HG03196 (cell line): ENCODE measurements around the gene GLB1L2.

Source experiments
- ATAC-seq: cut with Tn5 transposase; IDR thresholded peaks from one replicate; pipeline ENCODE4 v1.9.1; 2021; ENCODE audit not compliant: unreplicated experiment

The GLB1L2 gene

DNA sequence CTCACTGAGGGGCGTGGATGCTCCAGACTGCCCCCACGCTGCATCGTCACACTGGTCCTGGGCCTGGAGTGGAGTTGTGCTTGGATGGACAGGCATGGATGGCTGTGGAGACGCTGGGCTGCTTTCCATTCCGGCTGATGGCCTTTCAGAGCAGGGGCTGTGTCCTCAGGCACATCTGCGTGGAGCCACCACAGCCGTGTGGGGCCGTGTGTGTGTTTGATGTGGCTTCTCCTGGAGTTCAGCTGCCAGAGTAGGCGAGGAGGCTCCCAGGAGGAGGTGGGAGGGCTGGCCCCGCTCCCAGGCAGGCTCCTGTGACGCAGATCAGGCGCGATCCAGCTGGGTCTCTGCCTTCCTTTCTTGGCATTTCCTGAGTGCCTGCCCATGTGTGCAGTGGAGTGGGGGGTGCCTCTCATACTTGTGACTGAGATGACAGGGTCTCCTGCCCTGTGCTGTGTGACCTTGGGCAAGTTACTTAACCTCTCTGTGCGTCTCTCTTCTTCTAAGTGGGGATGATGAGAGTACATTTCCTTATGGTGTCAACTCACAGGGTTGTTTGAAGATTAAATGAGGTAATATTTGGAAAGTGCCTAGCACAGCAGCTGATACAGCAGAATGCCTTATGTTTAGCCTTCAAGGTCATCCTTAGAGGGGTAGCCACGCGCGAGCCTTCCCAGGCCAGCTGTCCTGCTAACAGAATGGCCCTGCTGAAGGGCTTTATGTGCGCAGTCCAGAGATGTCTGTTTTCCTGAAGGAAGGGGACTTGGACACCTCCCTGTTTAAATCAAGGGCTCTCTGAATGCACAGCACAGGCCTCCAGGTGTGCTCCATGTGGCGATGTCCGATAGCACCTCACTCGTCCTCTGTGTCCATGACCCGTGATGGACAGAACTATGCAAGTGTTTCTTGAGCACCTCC, 33.5 kb downstream of the GLB1L2 start:
- no peak for ATAC-seq

DNA sequence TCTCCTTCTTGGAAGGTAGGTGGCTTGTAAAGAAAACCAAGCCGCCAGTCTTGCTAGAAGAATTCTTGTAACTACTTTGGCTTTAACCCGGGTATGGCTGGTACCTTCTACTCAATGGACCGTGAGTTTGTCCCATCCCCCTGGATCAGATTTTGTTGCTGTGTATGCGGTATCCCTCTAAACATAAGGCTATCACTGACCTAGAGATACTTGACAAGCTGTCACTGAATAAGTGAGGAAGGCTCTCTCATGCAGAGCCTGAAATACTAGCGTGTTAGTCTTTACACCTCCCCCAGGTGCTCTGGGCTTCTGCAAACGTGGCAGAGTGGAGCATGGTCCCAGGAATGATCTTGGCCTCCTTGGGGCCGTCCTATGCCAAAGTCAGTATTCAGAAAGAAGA, 34.5 kb downstream of the GLB1L2 start:
- ATAC-seq, result no peak

DNA sequence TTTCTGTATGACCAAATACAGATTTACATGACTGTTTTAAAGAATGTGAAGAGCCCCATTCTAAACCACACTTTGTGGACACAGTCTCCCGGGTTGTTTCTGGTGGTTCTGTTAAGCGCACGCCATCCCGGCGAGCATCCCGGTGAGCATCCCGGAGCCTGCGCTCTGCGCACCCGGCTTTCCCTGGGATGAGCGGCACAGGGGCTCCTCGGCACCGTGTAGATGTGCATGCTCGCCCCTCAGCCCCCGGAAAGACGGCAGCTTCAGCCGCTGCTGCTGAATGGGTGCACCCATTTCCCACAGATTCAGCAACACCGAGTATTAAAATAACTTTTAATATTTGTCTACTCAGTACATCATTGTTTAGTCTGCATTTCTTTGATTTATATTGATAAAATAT, 36.0 kb downstream of the GLB1L2 start:
- ATAC-seq, result no peak

DNA sequence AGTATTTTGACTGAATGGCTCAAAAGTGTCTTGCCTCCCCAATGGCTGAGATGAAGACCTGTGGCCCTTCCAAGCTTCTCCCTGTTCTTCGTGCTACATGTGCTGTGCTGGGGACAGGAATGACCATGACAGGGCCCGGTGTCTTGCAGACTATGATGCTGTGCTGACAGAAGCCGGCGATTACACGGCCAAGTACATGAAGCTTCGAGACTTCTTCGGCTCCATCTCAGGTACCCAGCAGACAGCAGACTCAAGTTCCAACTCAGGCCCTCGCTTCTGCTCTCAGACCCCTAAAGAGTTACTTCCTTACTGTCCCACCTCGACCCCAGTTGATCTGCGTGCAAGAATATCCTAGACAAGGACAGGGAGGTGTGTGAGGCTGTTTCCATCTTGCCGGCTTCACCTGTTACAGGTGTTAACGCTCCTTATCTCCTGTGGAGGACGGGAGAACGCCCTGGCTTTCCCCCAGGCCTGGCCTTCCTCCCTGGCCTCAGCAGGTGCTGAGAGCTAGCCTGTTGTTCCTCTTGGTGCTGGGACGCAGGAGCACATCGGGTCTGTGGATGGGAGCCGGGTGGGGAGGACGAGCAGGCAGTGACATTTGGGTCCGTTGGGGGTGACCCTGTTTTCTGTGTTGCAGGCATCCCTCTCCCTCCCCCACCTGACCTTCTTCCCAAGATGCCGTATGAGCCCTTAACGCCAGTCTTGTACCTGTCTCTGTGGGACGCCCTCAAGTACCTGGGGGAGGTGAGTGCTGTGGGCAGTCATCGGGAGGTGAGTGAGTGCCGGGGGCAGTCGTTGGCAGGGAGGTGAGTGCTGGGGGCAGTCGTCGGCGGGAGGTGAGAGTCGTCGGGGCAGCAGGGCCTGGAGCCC, 38.1 kb downstream of the GLB1L2 start:
- no peak for ATAC-seq

DNA sequence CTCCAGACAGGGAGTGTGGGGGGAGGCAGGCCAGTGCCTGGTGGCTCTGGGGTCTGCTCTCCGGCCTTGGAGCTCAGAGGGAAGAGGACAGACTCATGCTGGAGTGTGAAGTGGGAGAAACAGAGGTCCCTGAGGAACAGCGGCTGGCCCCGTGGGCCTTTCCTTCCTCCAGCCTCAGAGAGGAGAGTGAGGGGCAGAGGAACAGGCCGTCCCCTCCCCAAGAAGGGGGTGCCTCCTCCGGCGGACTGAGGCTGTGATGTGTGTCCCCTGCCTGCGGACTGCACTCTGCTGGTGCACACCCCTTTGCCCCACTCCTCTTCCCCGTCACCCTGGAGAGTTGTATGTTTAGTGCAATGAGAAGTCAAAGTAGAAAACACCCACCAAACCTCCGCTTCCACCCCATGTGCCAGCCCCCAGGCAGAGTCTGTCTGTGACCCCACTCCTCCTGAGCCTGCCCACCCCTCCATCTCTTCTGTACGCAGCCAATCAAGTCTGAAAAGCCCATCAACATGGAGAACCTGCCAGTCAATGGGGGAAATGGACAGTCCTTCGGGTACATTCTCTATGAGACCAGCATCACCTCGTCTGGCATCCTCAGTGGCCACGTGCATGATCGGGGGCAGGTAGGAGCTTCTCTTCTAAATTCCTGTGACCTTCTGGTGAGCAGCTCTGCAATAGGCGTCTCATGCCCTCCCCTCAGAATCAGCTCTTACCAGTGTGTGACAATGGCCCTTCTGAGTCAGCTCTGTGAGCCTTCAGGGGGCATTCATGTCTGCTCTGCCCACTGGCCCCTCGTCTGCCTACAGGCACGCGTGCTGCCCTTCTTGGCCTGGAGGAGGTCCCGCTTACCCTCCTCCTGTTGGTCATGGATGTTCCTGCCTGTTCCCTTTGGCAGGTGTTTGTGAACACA, 39.0 kb downstream of the GLB1L2 start:
- ATAC-seq, result no peak

DNA sequence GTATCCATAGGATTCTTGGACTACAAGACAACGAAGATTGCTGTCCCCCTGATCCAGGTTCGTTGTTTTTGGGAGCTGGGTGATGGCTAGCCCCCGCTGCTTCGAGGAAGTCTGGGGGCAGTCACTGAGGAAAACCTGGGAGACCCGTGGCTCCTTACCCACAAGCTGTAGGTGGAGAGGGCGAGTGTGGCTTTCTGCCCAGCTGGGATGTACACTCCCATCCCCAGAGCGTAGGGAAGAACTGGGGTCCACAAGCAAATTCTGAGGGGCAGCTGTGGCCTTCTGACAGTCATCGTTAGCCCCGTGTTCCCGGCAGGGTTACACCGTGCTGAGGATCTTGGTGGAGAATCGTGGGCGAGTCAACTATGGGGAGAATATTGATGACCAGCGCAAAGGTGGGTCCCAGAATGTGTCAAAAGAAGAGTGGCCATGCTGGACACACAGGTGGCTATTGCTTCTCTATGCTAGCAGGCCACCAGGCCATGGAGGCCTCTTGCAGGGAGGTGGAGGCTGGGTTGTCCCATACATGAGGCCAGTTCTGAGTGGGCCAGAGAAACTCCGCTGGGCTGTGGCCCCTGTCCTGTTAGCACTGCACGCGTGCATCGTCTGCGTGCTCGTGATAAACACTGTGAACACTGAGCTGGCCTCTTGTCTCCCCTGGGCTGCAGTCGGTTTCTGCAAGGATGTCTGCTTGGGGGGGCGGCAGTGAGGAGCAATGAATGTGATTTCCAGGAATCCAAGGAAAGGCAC, 39.8 kb downstream of the GLB1L2 start:
- no peak for ATAC-seq

DNA sequence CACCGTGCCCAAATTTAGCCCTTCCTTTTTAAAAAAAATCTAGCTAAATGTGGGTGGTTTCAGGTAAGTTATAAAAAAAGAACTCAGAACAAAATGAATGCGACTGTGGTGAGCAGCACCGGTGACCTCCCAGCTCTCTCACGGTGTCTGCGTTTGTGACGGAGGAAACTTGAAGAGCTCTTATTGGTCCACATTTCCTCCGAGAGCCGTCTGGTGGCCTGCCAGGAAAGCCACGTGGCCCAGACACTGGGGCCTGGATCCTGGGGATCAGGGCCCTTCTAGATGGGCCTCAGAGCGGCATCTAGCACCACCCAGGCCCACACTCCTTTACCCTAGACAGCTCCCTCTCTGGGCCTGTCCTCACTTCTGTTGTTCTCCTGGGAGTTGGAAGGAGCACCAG, 40.7 kb downstream of the GLB1L2 start:
- ATAC-seq, result no peak

DNA sequence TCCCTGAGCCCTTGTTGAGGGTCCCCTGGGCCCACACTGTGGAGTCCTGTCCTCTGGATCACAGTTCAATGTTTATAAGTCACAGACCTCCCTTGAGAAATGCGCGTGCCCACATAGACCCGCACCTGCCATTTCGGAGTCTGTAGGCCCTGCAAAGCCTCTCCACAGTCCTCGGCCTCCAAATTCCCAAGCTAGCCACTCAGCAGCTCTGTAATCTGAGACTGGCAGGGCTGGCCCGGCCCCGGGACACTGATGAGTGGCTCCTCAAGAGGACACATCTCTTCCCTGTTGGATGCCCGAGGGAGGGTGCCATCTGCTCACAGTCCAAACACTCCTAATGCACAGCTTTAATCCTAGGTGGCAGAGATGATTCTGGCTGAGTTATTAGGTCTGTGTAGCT, 41.2 kb downstream of the GLB1L2 start:
- ATAC-seq, result no peak

DNA sequence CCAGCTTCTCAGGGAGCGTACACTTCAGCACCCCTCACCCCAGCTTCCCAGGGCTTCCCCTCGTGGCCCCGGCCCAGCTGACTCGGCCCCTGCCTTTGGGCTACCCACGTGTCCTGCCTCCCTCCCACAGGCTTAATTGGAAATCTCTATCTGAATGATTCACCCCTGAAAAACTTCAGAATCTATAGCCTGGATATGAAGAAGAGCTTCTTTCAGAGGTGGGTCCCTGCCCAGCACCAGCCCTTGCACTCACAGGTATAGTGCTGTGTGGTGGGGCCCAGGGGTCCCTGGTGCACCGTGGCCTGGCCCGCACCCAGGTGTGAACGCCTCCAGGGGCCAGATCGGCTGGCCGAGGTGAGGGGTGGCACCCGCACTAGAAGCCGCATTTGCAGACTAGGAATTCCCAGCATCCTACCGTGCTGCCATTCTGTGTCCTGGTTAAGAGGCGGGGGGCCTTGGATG, 41.8 kb downstream of the GLB1L2 start:
- no peak for ATAC-seq

DNA sequence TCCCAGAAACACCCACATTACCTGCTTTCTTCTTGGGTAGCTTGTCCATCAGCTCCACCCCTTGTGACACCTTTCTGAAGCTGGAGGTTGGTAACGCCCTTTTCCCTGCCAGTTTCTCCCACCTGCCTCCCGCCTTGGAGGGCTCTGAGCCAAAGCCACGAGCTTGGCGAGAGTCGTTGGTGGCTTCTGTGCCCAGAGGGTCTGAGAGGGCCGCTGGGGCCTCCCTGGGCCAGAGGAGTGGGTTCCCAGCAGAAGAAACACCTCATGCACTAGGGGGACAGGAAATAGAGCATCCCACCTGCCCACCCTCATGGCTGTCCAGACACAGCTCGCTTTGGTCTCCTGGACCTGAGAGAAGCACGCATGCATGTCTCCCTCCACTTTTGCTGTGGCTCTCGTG, 42.4 kb downstream of the GLB1L2 start:
- ATAC-seq, result no peak

DNA sequence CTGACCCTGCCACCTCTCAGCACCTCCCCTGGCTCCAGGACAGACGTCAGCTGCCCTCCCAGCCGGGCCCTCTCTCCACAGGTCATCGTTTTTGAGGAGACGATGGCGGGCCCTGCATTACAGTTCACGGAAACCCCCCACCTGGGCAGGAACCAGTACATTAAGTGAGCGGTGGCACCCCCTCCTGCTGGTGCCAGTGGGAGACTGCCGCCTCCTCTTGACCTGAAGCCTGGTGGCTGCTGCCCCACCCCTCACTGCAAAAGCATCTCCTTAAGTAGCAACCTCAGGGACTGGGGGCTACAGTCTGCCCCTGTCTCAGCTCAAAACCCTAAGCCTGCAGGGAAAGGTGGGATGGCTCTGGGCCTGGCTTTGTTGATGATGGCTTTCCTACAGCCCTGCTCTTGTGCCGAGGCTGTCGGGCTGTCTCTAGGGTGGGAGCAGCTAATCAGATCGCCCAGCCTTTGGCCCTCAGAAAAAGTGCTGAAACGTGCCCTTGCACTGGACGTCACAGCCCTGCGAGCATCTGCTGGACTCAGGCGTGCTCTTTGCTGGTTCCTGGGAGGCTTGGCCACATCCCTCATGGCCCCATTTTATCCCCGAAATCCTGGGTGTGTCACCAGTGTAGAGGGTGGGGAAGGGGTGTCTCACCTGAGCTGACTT, 43.2 kb downstream of the GLB1L2 start:
- ATAC-seq, result no peak

DNA sequence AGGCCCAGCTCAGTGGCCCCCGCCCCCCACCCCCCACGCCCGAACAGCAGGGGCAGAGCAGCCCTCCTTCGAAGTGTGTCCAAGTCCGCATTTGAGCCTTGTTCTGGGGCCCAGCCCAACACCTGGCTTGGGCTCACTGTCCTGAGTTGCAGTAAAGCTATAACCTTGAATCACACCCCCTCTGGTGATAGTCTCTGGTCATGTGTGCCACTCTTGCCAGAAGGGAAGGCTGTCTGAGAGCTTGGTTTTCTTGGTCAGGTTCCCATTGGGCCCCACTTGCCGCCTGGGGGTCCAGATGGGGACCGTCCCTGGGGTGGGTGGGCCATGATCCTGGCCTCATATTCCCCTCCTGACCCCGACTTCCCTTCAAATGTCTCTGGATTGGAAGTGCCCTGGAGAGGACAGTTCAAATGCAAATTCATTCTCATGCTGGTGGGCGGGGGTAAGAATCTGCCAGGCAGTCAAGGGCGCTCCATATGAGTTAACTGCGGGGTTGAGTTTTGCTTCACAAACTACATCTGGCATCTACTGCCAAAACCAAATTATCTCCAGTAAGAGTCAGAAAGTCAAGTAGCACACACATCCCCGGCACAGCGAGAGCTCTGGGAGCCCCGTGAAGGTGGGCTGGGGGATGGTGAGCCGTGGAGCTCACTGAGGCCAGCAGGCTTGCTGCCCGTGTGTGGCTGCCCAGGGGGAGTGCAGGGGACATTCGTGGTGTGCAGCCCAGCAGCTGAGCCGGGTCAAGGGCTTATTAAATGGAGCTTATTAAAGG, 44.5 kb downstream of the GLB1L2 start:
- no peak for ATAC-seq

DNA sequence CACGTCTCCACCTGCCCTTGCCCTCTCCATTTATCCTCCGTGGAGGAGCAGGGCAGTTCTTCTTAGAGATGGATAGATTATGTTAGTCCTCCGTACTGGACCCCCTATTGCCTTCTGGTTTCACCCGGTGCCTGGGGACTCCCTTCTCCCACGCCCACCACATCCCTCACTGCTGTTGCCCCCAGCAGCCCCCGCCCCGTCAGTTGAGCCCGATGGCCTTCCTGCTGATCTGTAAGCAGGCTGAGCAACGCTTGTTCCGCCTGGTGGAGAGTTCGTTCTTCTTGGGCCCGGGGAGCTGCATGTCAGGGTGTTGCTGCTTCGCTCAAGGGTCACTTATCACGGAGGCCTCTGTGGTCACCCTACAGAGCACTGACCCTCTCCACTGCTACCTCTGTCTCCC, 46.1 kb downstream of the GLB1L2 start:
- no peak for ATAC-seq

DNA sequence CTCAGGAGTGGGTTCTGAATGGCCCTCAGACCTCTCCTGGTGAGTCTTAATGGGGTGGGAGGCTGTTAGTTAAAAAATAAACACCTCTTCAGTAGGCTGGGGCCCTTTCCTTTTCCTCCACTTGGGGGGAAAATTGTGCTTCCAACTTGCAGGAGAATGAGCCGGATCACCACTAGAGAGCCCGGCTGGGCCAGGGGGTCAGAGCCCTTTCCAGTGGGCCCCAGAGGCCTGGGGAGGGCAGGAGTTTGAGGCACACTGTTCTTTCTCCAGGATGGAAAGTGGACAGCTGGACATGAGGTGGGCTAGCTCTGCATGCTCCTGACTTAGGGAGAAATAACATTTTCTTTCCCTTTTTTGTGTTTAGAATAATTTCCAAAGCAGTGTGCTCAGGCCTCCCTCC, 47.5 kb downstream of the GLB1L2 start:
- no peak for ATAC-seq

DNA sequence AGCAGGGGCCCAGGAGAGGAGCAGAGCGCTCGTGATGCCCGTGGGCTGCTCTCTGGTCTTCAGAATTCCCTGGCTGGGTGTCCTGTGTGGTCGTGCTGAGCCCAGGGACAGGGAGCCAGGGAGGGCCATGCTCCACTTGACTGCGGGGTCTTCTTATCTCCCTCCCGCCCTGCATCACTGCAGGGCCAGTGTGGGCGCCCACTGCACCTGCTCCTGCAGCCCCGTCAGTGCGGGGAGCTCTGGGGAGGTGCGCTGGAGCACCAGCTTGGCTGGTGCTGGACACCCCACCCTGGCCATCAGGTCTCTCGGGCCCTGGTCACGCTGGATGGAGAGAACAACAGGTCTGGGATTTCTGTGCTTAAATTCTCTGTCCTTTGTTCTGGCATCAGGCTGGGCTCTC, 48.4 kb downstream of the GLB1L2 start:
- ATAC-seq, result no peak

DNA sequence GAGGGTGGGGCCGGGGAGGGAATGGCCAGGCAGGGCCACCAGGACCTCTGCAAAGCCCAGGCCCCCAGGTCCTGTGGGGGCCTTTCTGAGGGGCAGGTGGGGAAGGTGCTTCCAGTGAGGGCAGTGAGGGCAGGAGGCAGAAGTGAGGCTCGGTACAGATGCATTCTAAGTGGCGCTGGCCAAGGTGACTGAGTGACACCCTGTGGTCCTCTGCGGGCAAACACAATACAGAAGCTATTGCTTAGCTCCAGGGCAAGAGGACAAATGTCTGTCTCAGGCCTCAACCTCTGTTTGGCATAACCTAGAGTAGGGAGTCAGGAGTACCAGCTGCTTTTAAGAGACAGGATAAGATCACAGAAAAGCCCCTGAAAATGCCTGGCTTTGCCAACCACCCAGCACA, 49.0 kb downstream of the GLB1L2 start:
- no peak for ATAC-seq

DNA sequence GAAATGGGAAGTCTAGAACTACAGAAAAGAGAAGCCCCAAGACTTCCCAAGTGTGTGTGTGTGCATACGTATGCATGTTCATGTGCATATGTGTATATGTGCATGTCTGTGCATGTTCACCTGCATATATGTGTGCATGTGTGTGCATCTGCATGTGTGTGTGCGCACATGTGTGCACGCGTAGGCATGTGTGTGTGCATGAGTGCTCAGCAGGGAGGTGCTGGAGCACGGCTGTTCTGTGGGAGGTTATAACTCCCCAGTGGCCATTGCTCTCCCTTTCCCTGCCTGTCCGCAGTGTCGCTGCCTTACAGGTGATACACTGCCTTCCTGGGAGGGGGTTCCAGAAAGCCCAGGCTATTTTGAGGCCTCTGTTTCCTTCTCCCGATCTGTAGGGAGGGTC, 50.5 kb downstream of the GLB1L2 start:
- ATAC-seq, result no peak

DNA sequence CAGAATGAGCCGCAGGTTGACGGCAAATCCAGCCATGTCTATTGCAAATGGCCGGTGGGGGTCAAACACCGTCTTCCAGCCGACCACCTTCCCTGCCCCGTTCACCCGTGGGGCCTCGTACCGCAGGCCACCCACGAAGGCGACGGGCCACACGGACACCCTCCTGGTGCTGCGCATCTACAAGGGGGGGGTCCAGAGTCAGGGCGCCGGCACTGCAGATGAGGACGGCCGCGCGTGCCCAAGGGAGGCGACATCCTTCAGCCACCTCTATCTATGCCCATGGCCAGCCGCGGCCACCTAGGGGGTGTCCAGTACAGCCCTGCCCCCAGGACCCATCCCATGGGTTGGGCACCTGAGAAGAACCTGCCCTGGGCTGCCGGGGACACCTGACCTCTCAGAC, 51.0 kb downstream of the GLB1L2 start:
- ATAC-seq, result no peak
